Measurements from ENCODE around the gene ABCE1.

Gene ABCE1

DNA sequence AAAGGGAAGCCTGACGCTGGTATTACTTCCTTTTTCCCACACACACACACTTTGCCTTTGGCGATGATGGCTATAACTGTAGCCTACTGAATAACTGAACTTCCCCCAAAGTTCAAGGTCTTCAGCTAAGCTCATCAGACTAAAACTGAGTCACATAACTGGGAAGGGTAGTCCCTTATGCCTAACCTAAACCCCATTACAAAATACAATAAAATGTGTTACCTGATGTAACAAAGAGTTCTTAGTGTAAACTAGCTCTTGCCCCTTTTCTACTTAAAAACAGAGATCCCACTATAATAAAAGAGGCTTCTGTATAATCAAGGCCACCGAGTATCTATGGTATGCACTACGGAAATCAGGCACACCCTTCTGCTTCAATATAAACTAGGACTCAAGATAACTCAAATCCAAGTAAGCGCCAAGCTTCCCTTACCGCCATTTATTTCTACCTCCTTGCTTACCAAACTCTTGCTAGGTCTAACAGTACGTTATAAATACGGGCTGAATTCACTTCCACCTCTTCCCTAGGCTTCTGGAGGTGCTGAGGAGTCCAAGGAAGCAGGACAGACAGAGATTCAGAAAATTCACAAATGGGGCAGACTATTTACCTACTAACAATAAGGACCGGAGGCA is 79.9 kb downstream of the ABCE1 start:
- no peak for DNase-seq

DNA sequence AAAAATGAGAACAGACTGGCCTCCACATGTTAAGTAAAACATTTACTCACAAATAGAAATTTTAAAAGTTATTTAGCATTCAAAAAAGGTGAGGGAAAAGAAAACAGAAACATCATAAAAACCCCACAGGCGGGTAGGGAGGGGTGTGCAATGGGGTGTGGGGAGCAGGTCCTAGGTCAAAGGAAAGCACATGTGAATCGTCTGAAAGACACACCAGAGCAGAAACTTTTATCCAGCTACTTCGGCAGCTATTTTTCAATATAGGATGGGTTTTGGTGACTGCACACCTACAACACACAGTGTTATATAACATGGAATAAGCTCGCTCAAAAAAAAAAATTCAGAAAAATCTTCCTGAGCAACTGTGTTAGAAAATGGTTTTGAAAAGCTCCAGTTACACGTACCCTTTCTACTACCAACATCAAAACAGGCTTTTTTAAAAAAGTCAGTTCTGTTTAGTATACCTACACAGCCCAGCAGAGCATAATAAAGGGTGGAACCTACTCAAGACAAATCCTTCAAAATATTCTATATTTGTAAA is 80.7 kb downstream of the ABCE1 start:
- no peak for DNase-seq
